Body of pancreas (tissue), 4 donors: ENCODE results near the gene TSPAN14.

Experiments
- CTCF ChIP-seq, 7 experiments: fragments of 450-650 bp in 4 of 7; fragments of 200-600 bp in 3 of 7; sonication (generic) in 3 of 7; IDR thresholded peaks; one replicate each; pipeline ENCODE4 v1.5.1; 2016 to 2019; ENCODE audit warnings: antibody characterized with exemption in 7 of 7
- POLR2A ChIP-seq, 3 donors: fragments of 450-650 bp; IDR thresholded peaks; one replicate each; pipeline ENCODE4 v1.6.1; 2016; ENCODE audit warnings: antibody characterized with exemption in 3 of 3, mild to moderate bottlenecking in 2 of 3

GRCh38 chr10:80520661-80521470, 66.8 kb downstream of the TSPAN14 start:
- no peak for TF ChIP-seq CTCF (IDR thresholded peaks at IDR 0.05)
- no peak for TF ChIP-seq POLR2A (IDR thresholded peaks at IDR 0.05)
